ENCODE results near the gene BMPR1B.

DNA sequence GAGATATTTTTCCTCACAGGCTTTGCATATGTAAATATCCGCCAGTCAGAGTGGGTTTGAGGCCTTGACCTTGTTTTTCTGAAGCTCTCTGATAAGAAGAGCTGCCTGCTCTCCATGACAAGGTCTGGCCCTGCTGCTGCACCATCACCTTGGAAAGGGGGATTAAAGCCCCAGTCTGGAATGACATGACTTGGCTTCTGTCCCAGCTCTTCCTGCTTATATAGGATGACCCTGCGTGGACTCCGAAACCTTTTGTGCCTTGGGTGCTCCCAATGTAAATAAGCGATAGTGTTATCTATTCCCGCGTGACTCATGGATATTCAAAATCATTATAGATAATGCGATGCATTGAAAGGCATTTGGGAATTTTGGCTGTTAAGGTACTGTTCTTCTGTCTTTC is 139.3 kb downstream of the BMPR1B start:
- TF ChIP-seq, protein P1, sequence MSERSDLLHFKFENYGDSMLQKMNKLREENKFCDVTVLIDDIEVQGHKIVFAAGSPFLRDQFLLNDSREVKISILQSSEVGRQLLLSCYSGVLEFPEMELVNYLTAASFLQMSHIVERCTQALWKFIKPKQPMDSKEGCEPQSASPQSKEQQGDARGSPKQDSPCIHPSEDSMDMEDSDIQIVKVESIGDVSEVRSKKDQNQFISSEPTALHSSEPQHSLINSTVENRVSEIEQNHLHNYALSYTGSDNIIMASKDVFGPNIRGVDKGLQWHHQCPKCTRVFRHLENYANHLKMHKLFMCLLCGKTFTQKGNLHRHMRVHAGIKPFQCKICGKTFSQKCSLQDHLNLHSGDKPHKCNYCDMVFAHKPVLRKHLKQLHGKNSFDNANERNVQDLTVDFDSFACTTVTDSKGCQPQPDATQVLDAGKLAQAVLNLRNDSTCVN (CRISPR knock-in tag; IDR thresholded peaks at IDR 0.05), result no peak
- TF ChIP-seq ESRRB (CRISPR knock-in tag; IDR thresholded peaks at IDR 0.05; ENCODE audit: borderline replicate concordance), result no peak
- no peak for TF ChIP-seq KDM5B (IDR thresholded peaks at IDR 0.05; ENCODE audit: insufficient replicate concordance, low read depth, low read length)
- TF ChIP-seq, protein P2, sequence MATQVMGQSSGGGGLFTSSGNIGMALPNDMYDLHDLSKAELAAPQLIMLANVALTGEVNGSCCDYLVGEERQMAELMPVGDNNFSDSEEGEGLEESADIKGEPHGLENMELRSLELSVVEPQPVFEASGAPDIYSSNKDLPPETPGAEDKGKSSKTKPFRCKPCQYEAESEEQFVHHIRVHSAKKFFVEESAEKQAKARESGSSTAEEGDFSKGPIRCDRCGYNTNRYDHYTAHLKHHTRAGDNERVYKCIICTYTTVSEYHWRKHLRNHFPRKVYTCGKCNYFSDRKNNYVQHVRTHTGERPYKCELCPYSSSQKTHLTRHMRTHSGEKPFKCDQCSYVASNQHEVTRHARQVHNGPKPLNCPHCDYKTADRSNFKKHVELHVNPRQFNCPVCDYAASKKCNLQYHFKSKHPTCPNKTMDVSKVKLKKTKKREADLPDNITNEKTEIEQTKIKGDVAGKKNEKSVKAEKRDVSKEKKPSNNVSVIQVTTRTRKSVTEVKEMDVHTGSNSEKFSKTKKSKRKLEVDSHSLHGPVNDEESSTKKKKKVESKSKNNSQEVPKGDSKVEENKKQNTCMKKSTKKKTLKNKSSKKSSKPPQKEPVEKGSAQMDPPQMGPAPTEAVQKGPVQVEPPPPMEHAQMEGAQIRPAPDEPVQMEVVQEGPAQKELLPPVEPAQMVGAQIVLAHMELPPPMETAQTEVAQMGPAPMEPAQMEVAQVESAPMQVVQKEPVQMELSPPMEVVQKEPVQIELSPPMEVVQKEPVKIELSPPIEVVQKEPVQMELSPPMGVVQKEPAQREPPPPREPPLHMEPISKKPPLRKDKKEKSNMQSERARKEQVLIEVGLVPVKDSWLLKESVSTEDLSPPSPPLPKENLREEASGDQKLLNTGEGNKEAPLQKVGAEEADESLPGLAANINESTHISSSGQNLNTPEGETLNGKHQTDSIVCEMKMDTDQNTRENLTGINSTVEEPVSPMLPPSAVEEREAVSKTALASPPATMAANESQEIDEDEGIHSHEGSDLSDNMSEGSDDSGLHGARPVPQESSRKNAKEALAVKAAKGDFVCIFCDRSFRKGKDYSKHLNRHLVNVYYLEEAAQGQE (IDR thresholded peaks at IDR 0.05; ENCODE audit: borderline replicate concordance), result no peak
- TF ChIP-seq, protein P2 (CRISPR knock-in tag; IDR thresholded peaks at IDR 0.05; ENCODE audit: low read depth), result no peak
